K562 (cell line): ENCODE results near the gene PHKA2. TPM values are rescaled to one million over a fixed set of nuclear protein-coding genes. Genes with fewer than 3 reads are reported as not detected.

ENCODE experiments used
- ATAC-seq: fragments of 200-7000 bp; cut with Tn5 transposase; 3 replicates; pipeline ENCODE4 v1.9.1; 2020; ENCODE audit warnings: moderate library complexity
- BruUV-seq: library from RNA; stranded (reverse); fragments of 400-500 nt; replicated peaks from 2 replicates; lab custom pipeline; 2021; lab: Mats Ljungman, UMichigan
- CTCF ChIA-PET: fragments of 300-600 bp; formaldehyde crosslinking; extraction: SDS; loops from one replicate; lab custom pipeline; 2021; ENCODE audit warnings: low intra/inter-chr PET ratio; lab: Yijun Ruan, JAX
- POLR2A ChIA-PET: fragments of 300-600, 350-650 bp; sonication (Branson Sonifier 250); formaldehyde crosslinking; extraction: SDS; loops from one replicate; lab custom pipeline; 2021; ENCODE audit warnings: antibody characterized with exemption, inconsistent platforms; lab: Yijun Ruan, JAX
- DNase-seq, 4 experiments: peaks; one replicate each; pipeline versions ENCODE4 v3.0.0 to v3.0.0-alpha.2; 2011 to 2018; ENCODE audit warnings: low spot score in 3 of 4, mixed read lengths in 3 of 4; ENCODE audit errors: extremely low read depth in 1 of 4
- FAIRE-seq: peaks from 2 replicates; lab custom pipeline; 2011; peaks lifted over from hg19 to GRCh38; lab: Jason Lieb, UNC
- H2AFZ ChIP-seq: 2 replicates; pipeline ENCODE4 v1.6.0; 2011; ENCODE audit warnings: low read depth, low read length, control low read depth, inconsistent platforms
- H3K27ac ChIP-seq: fragments of 200-600 bp; 3 replicates; pipeline ENCODE4 v1.8.0; 2011; ENCODE audit warnings: low read depth, mild to moderate bottlenecking, control low read depth, inconsistent platforms, low read length, moderate library complexity, mixed read lengths; ENCODE audit errors: extremely low read depth
- H3K27me3 ChIP-seq, 2 experiments: fragments of 300-600 bp in 1 of 2; 2 replicates in 1 of 2; 3 replicates in 1 of 2; pipeline versions ENCODE4 v1.6.0 to v1.8.0; 2011; ENCODE audit warnings: inconsistent platforms in 2 of 2, low read length in 2 of 2, mild to moderate bottlenecking in 1 of 2, mixed read lengths in 1 of 2, moderate library complexity in 1 of 2; ENCODE audit not compliant: control insufficient read depth in 2 of 2, insufficient read depth in 2 of 2
- H3K36me3 ChIP-seq: fragments of 300-600 bp; 3 replicates; pipeline ENCODE4 v1.8.0; 2011; ENCODE audit warnings: mild to moderate bottlenecking, low read length, inconsistent platforms; ENCODE audit not compliant: control insufficient read depth, insufficient read depth
- H3K4me1 ChIP-seq, 2 experiments: fragments of 200-600 bp in 1 of 2; replicated peaks in 1 of 2; 2 replicates in 1 of 2; 3 replicates in 1 of 2; pipeline versions ENCODE4 v1.5.1 to v1.8.0; 2011; ENCODE audit warnings: inconsistent platforms in 2 of 2, low read length in 2 of 2, mild to moderate bottlenecking in 1 of 2, mixed read lengths in 1 of 2, moderate library complexity in 1 of 2; ENCODE audit not compliant: control insufficient read depth in 2 of 2, insufficient read depth in 2 of 2
- H3K4me2 ChIP-seq: 2 replicates; pipeline ENCODE4 v1.6.1; 2011; ENCODE audit warnings: low read length, control low read depth, inconsistent platforms, mixed read lengths; ENCODE audit not compliant: insufficient read depth
- H3K4me3 ChIP-seq: fragments of 200-600 bp; sonication (generic), shearing (Covaris generic); 2 replicates; pipeline ENCODE4 v1.5.1; 2016; ENCODE audit warnings: control low read depth, inconsistent platforms
- H3K79me2 ChIP-seq: fragments of 200-600 bp; 3 replicates; pipeline ENCODE4 v1.8.0; 2011; ENCODE audit warnings: low read length, inconsistent platforms; ENCODE audit not compliant: control insufficient read depth, insufficient read depth
- H3K9ac ChIP-seq, 2 experiments: 2 replicates each; pipeline versions ENCODE4 v1.6.0 to v1.6.1; 2011; ENCODE audit warnings: low read depth in 2 of 2, low read length in 2 of 2, control low read depth in 1 of 2, inconsistent platforms in 1 of 2, mild to moderate bottlenecking in 1 of 2, mixed read lengths in 1 of 2; ENCODE audit not compliant: insufficient read depth in 1 of 2
- H3K9me1 ChIP-seq: one replicate; pipeline ENCODE4 v1.6.0; 2011; ENCODE audit warnings: inconsistent platforms, mild to moderate bottlenecking, low read length, moderate library complexity; ENCODE audit not compliant: control insufficient read depth, insufficient read depth
- H3K9me3 ChIP-seq: replicated peaks from 2 replicates; pipeline ENCODE4 v1.5.1; 2011; ENCODE audit warnings: low read depth, low read length, inconsistent platforms; ENCODE audit not compliant: control insufficient read depth, insufficient read depth
- H4K20me1 ChIP-seq: replicated peaks from 2 replicates; pipeline ENCODE4 v1.6.1; 2011; ENCODE audit warnings: low read length, inconsistent platforms, mixed read lengths; ENCODE audit not compliant: control insufficient read depth, insufficient read depth
- BRF1 ChIP-seq: IDR thresholded peaks from 3 replicates; pipeline ENCODE4 v1.6.1; 2011; ENCODE audit warnings: borderline replicate concordance, mild to moderate bottlenecking; ENCODE audit not compliant: insufficient read length; ENCODE audit errors: extremely low read depth
- C11orf30 ChIP-seq: fragments of 450-650 bp; IDR thresholded peaks from 2 replicates; pipeline ENCODE4 v1.6.1; 2016; ENCODE audit warnings: low read depth, mild to moderate bottlenecking
- COPS2 ChIP-seq: fragments of 450-650 bp; conservative IDR thresholded peaks from 2 replicates; pipeline ENCODE4 v1.6.1; 2016; ENCODE audit warnings: mild to moderate bottlenecking, moderate library complexity
- EHMT2 ChIP-seq: fragments of 450-650 bp; IDR thresholded peaks from 2 replicates; pipeline ENCODE4 v1.6.1; 2018; ENCODE audit warnings: antibody characterized with exemption
- ETV1 ChIP-seq: fragments of 450-650 bp; conservative IDR thresholded peaks from 2 replicates; pipeline ENCODE4 v1.6.1; 2016; ENCODE audit warnings: missing genetic modification characterization, control low read depth, low read depth, missing compliant biosample characterization
- GABPA ChIP-seq: fragments of 200-800 bp; sonication (Bioruptor generic); conservative IDR thresholded peaks from 2 replicates; pipeline ENCODE4 v1.6.1; 2016; ENCODE audit warnings: low read depth, missing genetic modification characterization, missing compliant biosample characterization
- GTF2E2 ChIP-seq: fragments of 200-800 bp; sonication (Bioruptor generic); IDR thresholded peaks from 2 replicates; pipeline ENCODE4 v1.6.1; 2016; ENCODE audit warnings: missing genetic modification characterization, missing compliant biosample characterization
- HDGF ChIP-seq: fragments of 450-650 bp; IDR thresholded peaks from 2 replicates; pipeline ENCODE4 v1.6.1; 2016
- KLF10 ChIP-seq: fragments of 250-450 bp; sonication (Bioruptor Pico); IDR thresholded peaks from 2 replicates; pipeline ENCODE4 v1.6.1; 2021; ENCODE audit warnings: matching md5 sums
- KLF6 ChIP-seq: fragments of 250-450 bp; sonication (Bioruptor Pico); IDR thresholded peaks from 2 replicates; pipeline ENCODE4 v1.4.0; 2020; ENCODE audit warnings: mild to moderate bottlenecking, moderate library complexity, borderline replicate concordance
- MCM2 ChIP-seq: fragments of 450-650 bp; IDR thresholded peaks from 2 replicates; pipeline ENCODE4 v1.6.1; 2017; ENCODE audit warnings: low read depth, mild to moderate bottlenecking
- MCM3 ChIP-seq: fragments of 450-650 bp; IDR thresholded peaks from 2 replicates; pipeline ENCODE4 v1.6.1; 2016
- NFIC ChIP-seq: fragments of 450-650 bp; IDR thresholded peaks from 2 replicates; pipeline ENCODE4 v1.6.1; 2017; ENCODE audit warnings: mild to moderate bottlenecking, inconsistent platforms
- SMARCA4 ChIP-seq: fragments of 450-650 bp; IDR thresholded peaks from 2 replicates; pipeline ENCODE4 v1.6.1; 2016
- SMC3 ChIP-seq: conservative IDR thresholded peaks from 2 replicates; pipeline ENCODE4 v1.6.1; 2011; ENCODE audit warnings: low read depth, low read length, improper control_type of control experiment; ENCODE audit not compliant: insufficient read depth
- SREBF2 ChIP-seq: sonication (generic); formaldehyde crosslinking; IDR thresholded peaks from 2 replicates; pipeline ENCODE4 v1.4.0; 2020; ENCODE audit warnings: mild to moderate bottlenecking, missing genetic modification reagents
- U2AF2 ChIP-seq: fragments of 200-400 bp; formaldehyde crosslinking; optimal IDR thresholded peaks from 2 replicates; pipeline ENCODE3; 2017; ENCODE audit warnings: low read depth, mild to moderate bottlenecking, low read length
- ZBTB17 ChIP-seq: fragments of 450-650 bp; formaldehyde crosslinking; IDR thresholded peaks from 2 replicates; pipeline ENCODE4 v1.4.0; 2020; ENCODE audit warnings: mild to moderate bottlenecking
- ZNF347 ChIP-seq: fragments of 450-650 bp; formaldehyde crosslinking; IDR thresholded peaks from 2 replicates; pipeline ENCODE4 v1.4.0; 2020; ENCODE audit warnings: low read depth, mild to moderate bottlenecking, moderate library complexity
- WGBS: fragments of 100-300 bp; shearing (Covaris generic); methylation state at CpG from one replicate; pipeline ENCODE4 v1.1.6; 2016; ENCODE audit warnings: low coverage, mixed read lengths; ENCODE audit not compliant: insufficient coverage; ENCODE audit errors: missing lambda C conversion rate; 5-methylcytosine and 5-hydroxymethylcytosine counted together
- in situ Hi-C: fragments of 300-500 bp; cut with MboI; formaldehyde crosslinking; loops from 4 replicates; pipeline ENCODE4 v1.15.0; 2018; ENCODE audit warnings: inconsistent platforms, mixed read lengths
- intact Hi-C: fragments of 100-400 bp; cut with micrococcal nuclease; formaldehyde crosslinking; loops from 2 replicates; pipeline ENCODE4 v1.14.2; 2022
- polyA plus RNA-seq, 8 experiments: library from polyadenylated mRNA; depleted of rRNA in 4 of 8; stranded (reverse) in 5 of 8; unstranded in 3 of 8; fragments of >200 nt; fragmentation: Nextera tagmentation in 2 of 8; fragmentation: Illumina TruSeq in 1 of 8; extraction: Ambion mirVana in 2 of 8; extraction: Trizol in 1 of 8; gene quantifications; 2 replicates each; pipeline versions ENCODE4 v1.2.1 to v1.2.3, GENCODE V29; 2011 to 2014; ENCODE audit warnings: inconsistent platforms in 1 of 8, missing spikeins in 1 of 8
- total RNA-seq, 7 experiments: library from RNA; depleted of rRNA in 6 of 7; stranded (reverse); fragments of >200 nt in 6 of 7; fragmentation: Illumina TruSeq in 2 of 7; extraction: Trizol in 2 of 7; gene quantifications; 2 replicates each; pipeline versions ENCODE4 v1.2.1 to v1.2.3, GENCODE V29; 2011 to 2021; ENCODE audit warnings: low replicate concordance in 1 of 7

Gene PHKA2
- total and polyA plus RNA-seq, 9 of the 15 experiments (the other 6 are each of a cell fraction or from before 2014, with no cell fraction given) = 2.8 to 33.1 (median 20.3) TPM

GRCh38 chrX:18970465-18970864 lies 13.4 kb downstream of the PHKA2 start (continued):
- TF ChIP-seq COPS2 (no peak), KLF6 (CRISPR knock-in tag) (no peak), GTF2E2 (tag) (no peak), KLF10 (no peak), U2AF2 (no peak), HDGF (no peak), BRF1 (no peak), ZBTB17 (no peak)

- no peaks in the 10 kb centered on the region for H3K9me3 ChIP-seq
- POLR2A ChIA-PET = no interaction called here
- no TSS peak for BruUV-seq
- in situ Hi-C loops = no loop called here
- TF ChIP-seq GABPA = no peak
- no peak for TF ChIP-seq SREBF2
- TF ChIP-seq EHMT2 = no peak
- TF ChIP-seq NFIC = no peak
- TF ChIP-seq SMC3 = no peak
- no peak for TF ChIP-seq C11orf30
- no peak for TF ChIP-seq ETV1 (tag)
- no peak for TF ChIP-seq SMARCA4
- no peak for TF ChIP-seq ZNF347 (CRISPR knock-in tag)
- TF ChIP-seq MCM3 = no peak
- TF ChIP-seq MCM2 = no peak
- CTCF ChIA-PET = no interaction called here
- H3K27ac ChIP-seq = no peak overlapping the region
- 76% methylated on average over 2 of the region's 5 CpGs for WGBS
- FAIRE-seq = no peak
- no peaks in the 10 kb centered on the region for H3K9me1 ChIP-seq
- no peaks in the 10 kb centered on the region for H4K20me1 ChIP-seq
- no peak overlapping the region for H3K4me3 ChIP-seq
- H3K4me1 ChIP-seq = no peaks in the 10 kb centered on the region; a peak in 1 of 5 replicates
- H3K79me2 ChIP-seq = no peaks in the 10 kb centered on the region; the same call in 2 of the 3 replicates
- intact Hi-C loops = no loop called here
- H3K9ac ChIP-seq = no peak overlapping the region
- H3K27me3 ChIP-seq = no peaks in the 10 kb centered on the region
- H3K4me2 ChIP-seq = no peak overlapping the region
- no peak overlapping the region for H2AFZ ChIP-seq
- no peaks in the 10 kb centered on the region for H3K36me3 ChIP-seq
- no peak for DNase-seq
- no peak for ATAC-seq
Observed at GRCh38 chrX:18966624-18967023, 17.3 kb downstream of the PHKA2 start.
